Activated CD4-positive, alpha-beta T cell treated with anti-CD3 and anti-CD28 coated beads, Interleukin-2, amount 50 U/mL, for 24 hours (primary cell): ENCODE data around the gene MED25.

Source experiments
- DNase-seq, 2 donors: peaks; one replicate each; pipeline ENCODE4 v3.0.0-alpha.2; 2020; ENCODE audit warnings: low read depth in 1 of 2, low spot score in 1 of 2

Gene MED25

DNA sequence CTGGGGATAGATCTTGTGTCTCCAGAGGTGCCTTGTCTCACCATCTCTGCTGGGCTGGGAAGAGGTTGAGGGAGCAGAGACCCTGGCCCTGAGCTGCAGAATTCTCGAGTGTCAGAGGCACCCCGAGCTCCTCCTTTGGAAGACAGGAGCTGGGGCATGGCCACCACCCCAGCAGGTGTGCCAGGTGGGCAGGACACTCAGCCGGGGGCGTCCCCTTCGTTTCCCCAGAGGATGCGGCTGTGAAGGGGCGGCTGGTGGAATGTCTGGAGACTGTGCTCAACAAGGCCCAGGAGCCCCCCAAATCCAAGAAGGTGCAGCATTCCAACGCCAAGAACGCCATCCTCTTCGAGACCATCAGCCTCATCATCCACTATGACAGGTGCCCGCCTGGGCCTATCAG is 19.5 kb upstream of the MED25 start:
- no peak for DNase-seq

DNA sequence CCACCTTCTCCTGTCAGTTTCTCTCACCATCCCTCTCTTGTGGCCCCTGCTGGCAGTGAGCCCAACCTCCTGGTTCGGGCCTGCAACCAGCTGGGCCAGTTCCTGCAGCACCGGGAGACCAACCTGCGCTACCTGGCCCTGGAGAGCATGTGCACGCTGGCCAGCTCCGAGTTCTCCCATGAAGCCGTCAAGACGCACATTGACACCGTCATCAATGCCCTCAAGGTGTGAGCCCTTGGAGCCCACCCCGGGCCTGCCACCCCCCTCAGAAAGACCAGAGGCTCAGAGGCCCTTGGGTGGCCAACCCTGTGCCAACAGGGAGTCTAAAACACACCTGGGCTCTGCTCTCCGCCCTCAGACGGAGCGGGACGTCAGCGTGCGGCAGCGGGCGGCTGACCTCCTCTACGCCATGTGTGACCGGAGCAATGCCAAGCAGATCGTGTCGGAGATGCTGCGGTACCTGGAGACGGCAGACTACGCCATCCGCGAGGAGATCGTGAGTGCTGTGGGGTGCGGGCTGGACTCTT is 18.8 kb upstream of the MED25 start:
- no peak for DNase-seq

DNA sequence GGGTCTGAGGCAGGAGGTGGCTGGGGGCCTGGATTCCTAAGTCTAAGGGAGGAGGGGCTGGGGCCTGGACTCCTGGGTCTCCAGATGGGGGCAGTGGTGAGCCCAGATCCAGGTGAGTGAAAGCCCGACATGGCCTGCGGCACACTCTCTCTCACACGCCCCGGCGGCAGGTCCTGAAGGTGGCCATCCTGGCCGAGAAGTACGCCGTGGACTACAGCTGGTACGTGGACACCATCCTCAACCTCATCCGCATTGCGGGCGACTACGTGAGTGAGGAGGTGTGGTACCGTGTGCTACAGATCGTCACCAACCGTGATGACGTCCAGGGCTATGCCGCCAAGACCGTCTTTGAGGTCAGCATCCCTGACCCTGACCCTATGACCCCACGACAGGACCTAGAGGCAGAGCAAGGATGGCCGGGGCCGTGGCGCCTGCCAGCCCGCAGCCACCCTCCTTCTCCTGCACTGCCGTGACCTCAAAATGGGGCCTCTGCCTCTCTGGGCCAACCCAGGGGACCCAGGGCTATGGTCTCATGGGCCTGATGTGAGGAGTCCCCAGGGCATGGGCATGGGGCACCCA is 18.2 kb upstream of the MED25 start:
- no peak for DNase-seq

DNA sequence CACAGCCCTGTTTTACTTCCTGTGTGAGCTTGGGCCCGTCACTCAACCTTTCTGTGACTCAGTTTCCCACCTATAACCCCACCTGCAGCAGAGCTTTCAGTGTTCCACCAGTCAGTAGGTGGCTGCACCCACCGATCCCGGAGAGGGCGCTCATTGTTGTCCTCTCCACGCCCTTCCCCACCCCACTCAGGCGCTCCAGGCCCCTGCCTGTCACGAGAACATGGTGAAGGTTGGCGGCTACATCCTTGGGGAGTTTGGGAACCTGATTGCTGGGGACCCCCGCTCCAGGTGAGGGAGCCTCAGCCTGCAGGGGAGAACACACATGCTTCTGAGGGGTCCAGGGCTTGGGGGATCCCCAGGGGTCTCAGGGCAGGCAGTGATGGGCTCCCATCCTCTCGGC is 17.3 kb upstream of the MED25 start:
- no peak for DNase-seq

DNA sequence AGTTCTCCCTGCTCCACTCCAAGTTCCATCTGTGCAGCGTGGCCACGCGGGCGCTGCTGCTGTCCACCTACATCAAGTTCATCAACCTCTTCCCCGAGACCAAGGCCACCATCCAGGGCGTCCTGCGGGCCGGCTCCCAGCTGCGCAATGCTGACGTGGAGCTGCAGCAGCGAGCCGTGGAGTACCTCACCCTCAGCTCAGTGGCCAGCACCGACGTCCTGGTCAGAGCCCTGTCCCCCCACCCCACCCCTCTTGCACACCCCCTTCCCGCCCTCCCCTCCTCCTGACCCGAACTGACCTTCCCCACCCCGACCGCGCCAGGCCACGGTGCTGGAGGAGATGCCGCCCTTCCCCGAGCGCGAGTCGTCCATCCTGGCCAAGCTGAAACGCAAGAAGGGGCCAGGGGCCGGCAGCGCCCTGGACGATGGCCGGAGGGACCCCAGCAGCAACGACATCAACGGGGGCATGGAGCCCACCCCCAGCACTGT is 16.6 kb upstream of the MED25 start:
- DNase-seq, result no peak

DNA sequence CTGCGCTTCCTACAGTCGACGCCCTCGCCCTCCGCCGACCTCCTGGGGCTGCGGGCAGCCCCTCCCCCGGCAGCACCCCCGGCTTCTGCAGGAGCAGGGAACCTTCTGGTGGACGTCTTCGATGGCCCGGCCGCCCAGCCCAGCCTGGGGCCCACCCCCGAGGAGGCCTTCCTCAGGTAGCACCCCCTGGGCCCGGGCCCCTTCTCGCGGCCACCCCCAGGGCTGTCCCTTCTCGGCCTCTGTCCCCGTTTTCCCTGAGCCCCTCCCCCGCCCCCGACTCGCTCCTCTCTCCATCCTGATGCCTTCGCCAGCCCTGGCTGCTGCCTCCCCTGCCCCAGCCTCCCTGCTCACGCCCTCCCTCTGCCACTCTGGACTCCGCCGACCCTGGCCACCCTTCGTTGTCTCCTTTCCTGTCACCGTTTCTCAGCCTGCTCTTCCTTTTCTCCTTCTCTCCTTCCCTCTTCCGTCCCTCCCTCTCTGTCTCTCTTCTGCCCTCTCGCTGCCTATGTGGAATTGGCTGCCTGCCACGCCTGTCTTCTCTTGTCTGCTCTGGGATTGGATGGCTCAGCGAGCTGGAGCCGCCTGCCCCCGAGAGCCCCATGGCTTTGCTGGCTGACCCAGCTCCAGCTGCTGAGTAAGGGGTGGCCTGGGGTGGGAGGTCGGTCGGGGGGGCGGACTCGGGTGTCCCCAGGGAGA is 16.0 kb upstream of the MED25 start:
- DNase-seq, result no peak

DNA sequence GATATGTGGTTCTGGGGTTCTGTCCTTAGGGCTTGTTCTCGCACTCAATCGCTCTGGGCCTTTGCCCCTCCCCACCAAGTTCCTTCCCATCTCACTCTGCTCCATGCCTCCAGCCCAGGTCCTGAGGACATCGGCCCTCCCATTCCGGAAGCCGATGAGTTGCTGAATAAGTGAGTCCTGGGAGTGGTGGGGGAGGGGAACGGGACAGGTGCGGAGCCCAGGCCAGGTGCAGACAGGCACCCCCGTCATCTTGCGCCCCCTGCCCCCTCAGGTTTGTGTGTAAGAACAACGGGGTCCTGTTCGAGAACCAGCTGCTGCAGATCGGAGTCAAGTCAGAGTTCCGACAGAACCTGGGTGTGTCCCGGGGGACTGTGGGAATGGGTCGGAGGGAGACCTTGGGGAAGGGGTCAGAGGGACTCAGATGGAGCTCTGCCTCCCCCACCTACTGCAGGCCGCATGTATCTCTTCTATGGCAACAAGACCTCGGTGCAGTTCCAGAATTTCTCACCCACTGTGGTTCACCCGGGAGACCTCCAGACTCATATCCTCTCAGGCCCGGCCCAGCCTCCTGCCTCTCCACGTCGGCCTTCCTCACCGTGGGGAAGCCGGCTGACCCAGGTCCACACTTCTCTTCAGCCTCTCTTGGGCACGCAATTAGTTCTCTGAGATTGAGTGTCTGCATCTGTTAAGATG is 15.1 kb upstream of the MED25 start:
- DNase-seq, result no peak

DNA sequence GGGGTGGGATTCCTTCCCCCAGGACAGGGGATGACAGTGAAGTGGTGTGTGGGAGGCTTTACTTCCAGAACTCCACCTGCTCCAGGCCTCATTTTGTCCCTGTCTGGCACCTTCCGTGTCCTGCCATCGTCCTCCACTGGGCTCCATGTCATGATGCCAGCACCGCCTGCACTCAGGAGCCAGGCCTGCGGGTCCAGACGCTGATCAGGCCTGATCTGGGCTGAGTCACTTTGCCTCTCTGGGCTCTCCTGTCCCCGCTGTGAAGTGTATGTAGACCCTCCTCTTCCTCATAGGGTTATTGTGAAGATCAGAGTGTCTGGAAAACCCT is 14.6 kb upstream of the MED25 start:
- DNase-seq, result no peak

DNA sequence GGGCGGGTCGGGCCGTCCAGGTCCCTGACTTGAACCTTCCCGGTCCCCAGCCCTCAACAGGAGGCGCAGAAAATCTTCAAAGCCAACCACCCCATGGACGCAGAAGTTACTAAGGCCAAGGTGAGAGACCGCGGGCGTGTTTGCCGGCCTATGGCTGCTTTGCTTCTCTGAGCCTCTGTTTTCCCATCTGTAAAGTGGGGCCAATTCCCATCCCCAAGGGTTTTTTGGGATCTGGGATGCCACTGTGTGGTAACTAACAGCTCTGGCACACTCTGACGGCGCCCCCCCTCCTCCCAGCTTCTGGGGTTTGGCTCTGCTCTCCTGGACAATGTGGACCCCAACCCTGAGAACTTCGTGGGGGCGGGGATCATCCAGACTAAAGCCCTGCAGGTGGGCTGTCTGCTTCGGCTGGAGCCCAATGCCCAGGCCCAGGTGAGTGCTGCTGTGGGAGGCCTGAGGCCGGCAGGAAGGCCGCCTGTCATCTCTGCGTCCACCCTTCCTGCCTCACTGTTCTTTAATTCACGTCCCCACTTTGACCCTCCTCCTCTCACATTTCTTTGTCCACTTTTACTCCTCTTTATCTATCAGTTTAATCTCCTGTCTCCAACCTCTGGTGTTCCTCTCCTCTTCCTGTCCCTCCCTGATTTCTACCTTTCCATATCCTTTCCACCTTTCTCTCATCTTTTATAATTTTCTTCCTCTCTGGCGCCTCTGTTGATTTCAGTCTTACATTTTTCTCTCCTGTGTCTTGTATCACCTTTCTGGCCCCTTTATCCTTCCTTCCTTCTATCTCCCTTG is 12.1 kb upstream of the MED25 start:
- no peak for DNase-seq

DNA sequence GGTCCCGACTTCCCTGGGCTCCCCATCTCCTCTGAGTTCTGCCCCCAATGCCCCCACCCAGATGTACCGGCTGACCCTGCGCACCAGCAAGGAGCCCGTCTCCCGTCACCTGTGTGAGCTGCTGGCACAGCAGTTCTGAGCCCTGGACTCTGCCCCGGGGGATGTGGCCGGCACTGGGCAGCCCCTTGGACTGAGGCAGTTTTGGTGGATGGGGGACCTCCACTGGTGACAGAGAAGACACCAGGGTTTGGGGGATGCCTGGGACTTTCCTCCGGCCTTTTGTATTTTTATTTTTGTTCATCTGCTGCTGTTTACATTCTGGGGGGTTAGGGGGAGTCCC is 11.5 kb upstream of the MED25 start:
- DNase-seq, result no peak

DNA sequence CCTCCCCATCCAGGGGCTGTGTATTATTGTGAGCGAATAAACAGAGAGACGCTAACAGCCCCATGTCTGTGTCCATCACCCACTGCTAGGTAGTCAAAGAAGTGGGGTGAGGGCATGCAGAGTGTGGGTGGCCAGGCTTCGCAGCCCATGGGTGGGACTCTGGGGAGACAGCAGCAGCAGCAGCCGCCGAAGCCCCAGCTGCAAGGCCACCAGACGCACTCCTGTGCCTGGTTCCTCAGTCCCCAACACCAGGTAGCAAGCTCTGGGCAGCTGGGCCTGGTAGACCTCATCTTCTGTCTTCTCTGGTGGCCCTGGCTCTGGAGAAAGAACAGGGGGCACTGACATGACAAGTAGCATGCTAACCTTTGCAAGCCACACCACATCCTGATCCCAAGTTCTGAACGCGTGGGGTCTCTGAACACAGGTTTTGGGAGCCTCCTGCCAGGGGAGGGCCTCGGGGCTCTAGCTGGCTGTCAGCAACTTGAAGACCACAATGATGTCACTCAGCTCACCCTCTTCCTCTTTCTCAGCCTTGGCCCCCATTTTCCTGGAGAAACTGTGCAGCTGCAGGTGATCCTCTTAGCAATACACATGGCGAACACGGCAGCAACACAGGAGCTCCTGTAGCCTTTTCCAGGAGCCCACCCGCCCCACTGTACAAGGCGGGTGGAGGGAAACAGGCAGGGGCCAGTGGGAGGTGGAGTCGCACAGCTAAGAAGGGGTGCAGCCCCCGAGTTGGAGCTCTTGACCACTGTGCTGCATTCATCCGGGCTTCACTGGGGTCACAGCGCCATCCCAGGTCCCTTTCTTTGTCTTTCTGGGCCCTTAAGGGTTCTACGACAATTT is 10.8 kb upstream of the MED25 start:
- DNase-seq, result no peak

DNA sequence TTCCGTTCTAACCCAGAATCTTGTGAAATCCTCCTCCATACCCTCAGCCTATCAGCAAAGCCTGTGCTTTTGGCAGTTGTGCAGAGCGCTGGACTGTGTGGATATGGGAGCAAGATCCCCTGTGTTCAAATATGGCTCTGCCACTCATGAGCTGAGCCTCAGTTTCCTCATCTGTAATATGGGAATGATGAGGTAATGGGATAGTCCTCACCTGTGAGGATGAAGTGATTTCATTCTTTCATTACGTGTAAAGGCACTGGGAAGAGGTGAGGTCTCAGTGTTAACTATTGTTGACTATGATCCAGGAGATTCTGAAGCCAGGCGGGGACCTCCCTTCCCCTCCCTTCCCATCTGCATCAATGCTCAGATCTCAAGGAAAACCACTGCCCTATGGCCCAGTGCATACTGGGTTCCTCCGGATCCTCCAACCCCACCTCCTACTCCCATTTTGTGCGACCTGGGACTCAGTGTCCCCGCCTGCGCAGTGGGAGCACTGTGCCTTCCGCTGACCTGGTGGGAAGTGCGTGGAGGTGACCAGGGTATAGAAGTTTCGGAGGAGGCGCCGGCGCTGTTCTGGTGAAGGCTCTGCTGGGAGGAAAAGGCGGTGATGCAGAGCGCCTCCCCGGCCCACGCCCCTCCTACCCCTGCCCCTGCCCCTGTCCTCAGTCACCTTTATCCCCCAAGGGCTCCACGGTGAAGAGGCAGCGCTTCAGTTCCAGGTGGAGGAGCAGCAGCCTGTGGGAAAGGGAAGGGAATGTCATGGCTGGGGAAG is 10.0 kb upstream of the MED25 start:
- no peak for DNase-seq

DNA sequence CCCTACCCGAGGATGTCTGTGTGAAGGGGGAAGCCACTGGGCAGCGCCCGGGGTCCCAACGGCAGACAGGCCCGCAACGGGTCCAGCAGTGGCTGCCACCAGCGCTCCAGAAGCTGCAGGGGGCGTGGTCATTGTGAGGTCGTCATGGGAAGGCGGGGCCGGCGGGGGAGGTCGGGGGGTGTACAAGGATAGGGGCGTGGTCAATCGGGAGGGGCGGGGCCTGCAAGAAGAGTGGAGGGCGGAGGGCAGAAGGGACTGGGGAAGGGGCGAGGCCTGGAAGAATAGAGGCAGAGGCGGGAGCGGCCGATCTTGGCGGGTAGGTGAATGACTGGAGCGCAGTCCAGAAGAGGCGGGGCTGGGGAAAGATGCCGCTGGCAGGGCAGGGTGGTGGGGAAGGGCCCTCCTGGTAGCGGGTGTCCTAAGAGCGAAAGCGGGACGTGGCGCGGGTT is 9.4 kb upstream of the MED25 start:
- peak; percentile 67 to 78 for DNase-seq

DNA sequence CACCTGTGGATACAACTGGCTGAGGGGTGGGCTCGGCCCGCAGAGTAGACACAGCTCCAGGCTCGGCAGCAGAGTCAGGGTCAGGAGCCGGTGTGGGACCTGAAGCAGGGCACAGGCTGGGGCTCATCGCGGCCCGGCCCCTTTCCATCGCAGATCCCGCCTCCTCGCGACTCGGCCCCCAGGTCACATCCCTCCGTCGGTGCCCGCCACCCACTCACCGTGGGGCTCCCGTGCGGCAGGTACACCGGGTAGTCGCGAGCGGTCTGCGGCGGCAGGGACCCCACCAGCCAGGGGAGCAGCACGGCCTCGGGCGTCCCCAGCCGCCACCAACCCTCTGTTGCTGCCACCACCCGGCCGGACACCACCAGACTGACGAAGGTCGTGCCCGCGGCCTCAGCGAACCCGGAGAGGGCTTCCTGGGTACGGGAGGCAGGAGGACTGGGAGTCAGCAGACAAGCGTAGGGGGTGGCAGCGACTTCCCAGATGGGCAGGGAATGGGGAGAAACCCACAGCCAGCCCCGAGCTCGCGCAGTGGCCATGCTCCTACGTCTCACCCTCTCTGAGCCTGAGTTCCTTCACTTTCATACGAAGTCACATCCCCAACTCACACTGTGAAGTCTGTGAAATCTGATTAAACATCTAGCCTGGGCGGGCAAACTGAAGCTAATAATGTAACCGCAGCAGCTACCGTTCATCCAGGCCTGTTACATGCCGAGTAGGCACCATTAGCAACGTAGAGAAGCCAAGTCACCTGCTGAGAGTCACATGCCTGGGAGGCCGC is 8.7 kb upstream of the MED25 start:
- peak; percentile 16 to 24 for DNase-seq

DNA sequence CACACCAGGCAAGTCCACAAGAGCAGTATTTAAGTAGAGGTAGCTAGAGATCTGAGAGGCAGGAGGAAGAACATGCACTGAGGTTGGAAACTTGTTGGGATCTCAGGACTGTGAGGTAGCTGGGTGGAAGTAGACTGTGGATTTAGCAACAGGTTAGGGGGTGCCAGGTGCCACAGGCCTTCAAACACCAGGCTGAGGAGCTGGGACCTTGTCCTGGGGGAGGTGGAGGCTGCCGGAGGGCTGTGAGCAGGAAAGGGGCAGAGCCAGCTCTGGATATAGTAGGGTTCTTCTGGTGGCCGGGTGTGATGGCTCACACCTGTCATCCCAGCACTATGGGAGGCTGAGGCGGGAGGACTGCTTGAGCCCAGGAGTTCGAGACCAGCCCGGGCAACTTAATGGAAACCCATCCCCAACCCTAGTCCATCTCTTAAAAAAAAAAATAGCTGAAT is 8.1 kb upstream of the MED25 start:
- DNase-seq, result no peak

DNA sequence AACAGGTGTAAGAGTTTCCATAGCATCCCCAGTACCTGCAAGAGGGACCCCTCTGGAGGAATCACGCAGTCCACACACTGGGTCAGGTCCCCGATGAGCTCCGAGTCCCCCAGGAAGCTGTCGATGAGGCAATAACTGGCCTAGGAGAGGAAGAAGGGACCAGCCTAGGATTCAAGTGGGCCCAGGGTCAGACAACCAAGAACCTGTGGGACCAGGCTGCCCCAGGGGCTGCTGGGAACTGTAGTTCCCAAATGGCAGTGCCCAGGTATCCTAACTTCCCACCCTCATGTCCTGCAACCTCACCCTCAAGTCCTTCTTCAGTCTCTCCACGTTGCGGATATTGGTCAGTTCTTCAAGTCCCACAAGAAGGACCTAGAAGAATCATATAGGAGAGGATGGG is 6.8 kb upstream of the MED25 start:
- DNase-seq, result no peak

DNA sequence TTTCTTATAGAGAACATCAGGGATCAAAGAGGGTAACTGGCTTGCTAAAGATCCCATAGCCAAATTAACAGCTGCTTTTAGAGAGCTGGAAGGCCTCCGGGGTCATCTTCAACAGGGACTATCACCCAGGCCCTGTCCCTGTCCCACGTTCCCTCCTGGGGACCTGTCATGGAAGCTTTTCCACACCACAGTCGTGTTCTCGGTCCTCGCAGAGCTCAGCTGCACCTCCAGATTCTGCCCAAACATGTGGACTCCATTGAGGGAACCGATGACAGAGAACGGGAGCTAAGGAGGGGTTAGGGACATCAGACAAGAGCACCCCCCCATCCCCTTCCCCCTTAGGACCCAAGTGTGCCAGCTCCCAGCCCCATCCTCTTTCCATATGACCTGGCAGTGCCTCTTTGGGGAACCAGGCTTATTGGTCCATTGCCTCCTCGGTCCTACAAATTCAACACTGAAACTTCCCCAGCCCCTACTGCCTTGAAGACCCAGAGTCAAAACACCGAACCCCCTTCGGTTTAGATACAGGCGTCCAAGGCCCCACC is 5.6 kb upstream of the MED25 start:
- no peak for DNase-seq

DNA sequence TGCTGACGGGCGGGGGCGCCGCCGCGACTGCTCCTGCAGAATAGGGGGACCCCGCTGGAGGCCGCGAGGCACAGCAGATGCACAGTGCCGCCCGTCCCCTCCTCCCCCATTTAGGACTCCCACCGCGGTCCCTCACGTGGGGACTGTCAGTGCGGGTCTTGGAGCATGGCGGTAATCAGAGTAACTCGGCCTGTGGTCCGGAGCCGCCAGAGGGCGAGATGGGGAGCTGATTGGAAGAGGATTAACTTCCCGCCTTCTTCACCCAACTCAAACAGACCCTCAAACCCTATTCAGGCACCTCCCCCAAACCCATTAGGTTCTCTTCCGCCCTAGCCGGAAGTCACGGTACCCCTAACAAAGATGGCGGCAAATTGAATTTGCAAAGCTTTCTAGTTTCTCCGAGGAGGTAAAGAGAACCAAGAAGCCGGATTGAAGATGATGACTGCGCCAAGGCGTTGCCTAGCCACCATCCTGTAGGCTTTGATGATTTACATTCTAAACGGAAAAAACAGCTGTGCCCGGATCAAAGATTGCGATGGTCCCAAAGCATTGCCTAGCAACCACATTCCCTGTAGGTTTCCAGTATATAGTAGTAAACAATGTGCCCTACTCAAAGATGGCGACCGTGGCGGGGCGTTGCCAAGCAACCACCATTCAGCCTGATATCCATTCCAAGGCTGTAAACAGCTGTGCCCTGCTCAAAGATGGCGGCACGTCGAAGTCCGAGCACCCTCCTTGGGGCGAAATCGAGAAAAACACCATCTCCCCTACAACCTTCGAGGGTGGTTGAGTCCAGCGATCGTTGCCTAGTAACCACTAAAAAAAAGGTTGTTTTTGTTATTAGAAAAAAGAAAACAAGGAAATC is 4.9 kb upstream of the MED25 start, which contains the start of gene FUZ:
Gene FUZ, minus strand, starts transcription at position 296 of the 865 bp plus-strand sequence. Its CDS starts 186 bp downstream, at position 110.
- DNase-seq, result peak; percentile 68 to 90
